ENCODE results near the gene GP2. TPM values are rescaled to one million over a fixed set of nuclear protein-coding genes. Genes with fewer than 3 reads are reported as not detected.
"Not testable (repeated sequence)": the region's sequence is repeated elsewhere in the genome, so short reads cannot be mapped to it uniquely, and the experiment has no call there.

GP2 gene
- total and polyA plus RNA-seq, 2 experiments from 2014 or later = 17.2 to 24.8 TPM

GRCh38 chr16:20313741-20314140 lies 13.6 kb downstream of the GP2 start:
- no peak for DNase-seq (ENCODE audit: low spot score)
- Histone ChIP-seq H2AFZ (no peak overlapping the region), H3K9me3 (ENCODE audit: low read depth) (no peaks in the 10 kb centered on the region), H3K79me2 (no peaks in the 10 kb centered on the region), H3K27ac (no peak overlapping the region), H3K4me2 (no peak overlapping the region), H3K36me3 (replicated peaks; ENCODE audit: insufficient read depth, low read depth) (no peaks in the 10 kb centered on the region), H3K4me3 (no peak overlapping the region), H3K4me1 (ENCODE audit: insufficient read depth) (no peaks in the 10 kb centered on the region), H4K20me1 (ENCODE audit: insufficient read depth, poor library complexity, severe bottlenecking) (no peaks in the 10 kb centered on the region), H3K9me2 (replicated peaks; ENCODE audit: insufficient read depth) (no peaks in the 10 kb centered on the region), H3K27me3 (no peaks in the 10 kb centered on the region)
- 84% methylated on average over 3 of the region's 3 CpGs for WGBS (ENCODE audit: low lambda C conversion rate, missing lambda C conversion rate)
- TF ChIP-seq EZH2 (IDR thresholded peaks at IDR 0.05; ENCODE audit: borderline replicate concordance) = no peak
- no peak for TF ChIP-seq CTCF (IDR thresholded peaks at IDR 0.05; ENCODE audit: poor library complexity)
- no peak for TF ChIP-seq EZH2phosphoT487 (IDR thresholded peaks at IDR 0.05; ENCODE audit: low read depth, severe bottlenecking, unreplicated experiment)

- not testable (repeated sequence) for H3K4me1 ChIP-seq (ENCODE audit: insufficient read depth); H3K36me3 ChIP-seq (replicated peaks; ENCODE audit: insufficient read depth, low read depth); H3K4me2 ChIP-seq; H3K27ac ChIP-seq; H3K79me2 ChIP-seq; H4K20me1 ChIP-seq (ENCODE audit: insufficient read depth, poor library complexity, severe bottlenecking); H3K9me3 ChIP-seq (ENCODE audit: low read depth); H3K9me2 ChIP-seq (replicated peaks; ENCODE audit: insufficient read depth); DNase-seq (ENCODE audit: low spot score); H2AFZ ChIP-seq; H3K4me3 ChIP-seq; H3K27me3 ChIP-seq
- 91% methylated on average over 7 of the region's 7 CpGs for WGBS (ENCODE audit: low lambda C conversion rate, missing lambda C conversion rate)
Measured at GRCh38 chr16:20312536-20313095, 14.7 kb downstream of the GP2 start.

GRCh38 chr16:20311548-20311947 lies 15.8 kb downstream of the GP2 start:
- H3K27ac ChIP-seq = no peak overlapping the region
- H3K9me3 ChIP-seq (ENCODE audit: low read depth) = no peaks in the 10 kb centered on the region
- no peaks in the 10 kb centered on the region for H3K36me3 ChIP-seq (replicated peaks; ENCODE audit: insufficient read depth, low read depth)
- no peak overlapping the region for H2AFZ ChIP-seq
- H3K9me2 ChIP-seq (replicated peaks; ENCODE audit: insufficient read depth) = no peaks in the 10 kb centered on the region
- WGBS (ENCODE audit: low lambda C conversion rate, missing lambda C conversion rate) = 70% methylated on average over 2 of the region's 2 CpGs
- DNase-seq (ENCODE audit: low spot score) = no peak
- H3K4me2 ChIP-seq = no peak overlapping the region
- H3K27me3 ChIP-seq = no peaks in the 10 kb centered on the region
- H4K20me1 ChIP-seq (ENCODE audit: insufficient read depth, poor library complexity, severe bottlenecking) = no peaks in the 10 kb centered on the region
- H3K4me3 ChIP-seq = no peak overlapping the region
- TF ChIP-seq CTCF (IDR thresholded peaks at IDR 0.05; ENCODE audit: poor library complexity) = no peak
- H3K4me1 ChIP-seq (ENCODE audit: insufficient read depth) = no peaks in the 10 kb centered on the region
- no peaks in the 10 kb centered on the region for H3K79me2 ChIP-seq

GRCh38 chr16:20310421-20311395 lies 16.6 kb downstream of the GP2 start:
- no peak overlapping the region for H2AFZ ChIP-seq
- no peaks in the 10 kb centered on the region for H3K9me2 ChIP-seq (replicated peaks; ENCODE audit: insufficient read depth)
- H3K4me1 ChIP-seq (ENCODE audit: insufficient read depth) = no peaks in the 10 kb centered on the region
- H3K36me3 ChIP-seq (replicated peaks; ENCODE audit: insufficient read depth, low read depth) = no peaks in the 10 kb centered on the region
- TF ChIP-seq CTCF (IDR thresholded peaks at IDR 0.05; ENCODE audit: poor library complexity) = no peak
- TF ChIP-seq EZH2 (IDR thresholded peaks at IDR 0.05; ENCODE audit: borderline replicate concordance) = no peak
- TF ChIP-seq EZH2phosphoT487 (IDR thresholded peaks at IDR 0.05; ENCODE audit: low read depth, severe bottlenecking, unreplicated experiment) = no peak
- DNase-seq (ENCODE audit: low spot score) = no peak
- no peak overlapping the region for H3K4me2 ChIP-seq
- no peaks in the 10 kb centered on the region for H3K79me2 ChIP-seq
- no peaks in the 10 kb centered on the region for H4K20me1 ChIP-seq (ENCODE audit: insufficient read depth, poor library complexity, severe bottlenecking)
- H3K27me3 ChIP-seq = no peaks in the 10 kb centered on the region
- H3K9me3 ChIP-seq (ENCODE audit: low read depth) = no peaks in the 10 kb centered on the region
- no peak overlapping the region for H3K4me3 ChIP-seq
- no peak overlapping the region for H3K27ac ChIP-seq
- WGBS (ENCODE audit: low lambda C conversion rate, missing lambda C conversion rate) = 85% methylated on average over 11 of the region's 11 CpGs

Data from hepatocyte (in vitro differentiated cells).